Activated CD4-positive, alpha-beta T cell treated with anti-CD3 and anti-CD28 coated beads, Interleukin-2, Interleukin-6, amounts not matched to agents 100 ng/mL and 50 ng/mL, durations not matched to agents 16 hours and 8 hours (primary cell): ENCODE measurements around the gene GOLGA5.
A peak's percentile ranks its signal among the peaks of the same experiment; 100 is the strongest.
"Not testable (repeated sequence)": the region's sequence is repeated elsewhere in the genome, so short reads cannot be mapped to it uniquely, and the experiment has no call there.

Experiments
- DNase-seq: peaks from one replicate; pipeline ENCODE4 v3.0.0-alpha.2; 2020

GOLGA5 gene

GRCh38 chr14:92793709-92794546, at the start of gene GOLGA5:
GOLGA5 (plus strand) TSS chr14:92794305; CDS start chr14:92797438, 3,133 bp downstream.
- DNase-seq, result peak; percentile 98

GRCh38 chr14:92747701-92748258, 46.3 kb upstream of the GOLGA5 start:
- DNase-seq, result no peak

GRCh38 chr14:92748259-92749016, 45.7 kb upstream of the GOLGA5 start, which contains the start of gene LGMN:
LGMN (minus strand) TSS chr14:92748627; CDS start chr14:92732786, 15,841 bp downstream.
- DNase-seq, result peak; percentile 90

GRCh38 chr14:92750222-92750728, 43.8 kb upstream of the GOLGA5 start:
- DNase-seq, result not testable (repeated sequence)

- DNase-seq, result no peak
Measured at GRCh38 chr14:92750994-92751400, 43.1 kb upstream of the GOLGA5 start.

GRCh38 chr14:92751819-92752218, 42.3 kb upstream of the GOLGA5 start:
- DNase-seq, result no peak

GRCh38 chr14:92753250-92753649, 40.9 kb upstream of the GOLGA5 start:
- DNase-seq, result no peak

GRCh38 chr14:92754966-92755365, 39.1 kb upstream of the GOLGA5 start:
- no peak for DNase-seq

- no peak for DNase-seq
Measured at GRCh38 chr14:92755495-92755894, 38.6 kb upstream of the GOLGA5 start.

- no peak for DNase-seq
Measured at GRCh38 chr14:92756446-92756845, 37.7 kb upstream of the GOLGA5 start.

- no peak for DNase-seq
Measured at GRCh38 chr14:92759300-92759678, 34.8 kb upstream of the GOLGA5 start.

- no peak for DNase-seq
Measured at GRCh38 chr14:92759679-92760523, 34.2 kb upstream of the GOLGA5 start.

- no peak for DNase-seq
Measured at GRCh38 chr14:92760524-92760805, 33.6 kb upstream of the GOLGA5 start.

GRCh38 chr14:92763666-92764631, 30.2 kb upstream of the GOLGA5 start:
- not testable (repeated sequence) for DNase-seq

- peak; percentile 90 for DNase-seq
Measured at GRCh38 chr14:92768236-92768635, 25.9 kb upstream of the GOLGA5 start.

- no peak for DNase-seq
Measured at GRCh38 chr14:92768795-92769194, 25.3 kb upstream of the GOLGA5 start.

GRCh38 chr14:92770484-92770883, 23.6 kb upstream of the GOLGA5 start:
- peak; percentile 79 for DNase-seq

GRCh38 chr14:92774572-92774971, 19.5 kb upstream of the GOLGA5 start:
- DNase-seq, result no peak

GRCh38 chr14:92775292-92775691, 18.8 kb upstream of the GOLGA5 start:
- peak; percentile 86 for DNase-seq

GRCh38 chr14:92778868-92779565, 15.1 kb upstream of the GOLGA5 start:
- DNase-seq, result peak; percentile 39
